ENCODE measurements around the gene CAPN14.

The CAPN14 gene

DNA sequence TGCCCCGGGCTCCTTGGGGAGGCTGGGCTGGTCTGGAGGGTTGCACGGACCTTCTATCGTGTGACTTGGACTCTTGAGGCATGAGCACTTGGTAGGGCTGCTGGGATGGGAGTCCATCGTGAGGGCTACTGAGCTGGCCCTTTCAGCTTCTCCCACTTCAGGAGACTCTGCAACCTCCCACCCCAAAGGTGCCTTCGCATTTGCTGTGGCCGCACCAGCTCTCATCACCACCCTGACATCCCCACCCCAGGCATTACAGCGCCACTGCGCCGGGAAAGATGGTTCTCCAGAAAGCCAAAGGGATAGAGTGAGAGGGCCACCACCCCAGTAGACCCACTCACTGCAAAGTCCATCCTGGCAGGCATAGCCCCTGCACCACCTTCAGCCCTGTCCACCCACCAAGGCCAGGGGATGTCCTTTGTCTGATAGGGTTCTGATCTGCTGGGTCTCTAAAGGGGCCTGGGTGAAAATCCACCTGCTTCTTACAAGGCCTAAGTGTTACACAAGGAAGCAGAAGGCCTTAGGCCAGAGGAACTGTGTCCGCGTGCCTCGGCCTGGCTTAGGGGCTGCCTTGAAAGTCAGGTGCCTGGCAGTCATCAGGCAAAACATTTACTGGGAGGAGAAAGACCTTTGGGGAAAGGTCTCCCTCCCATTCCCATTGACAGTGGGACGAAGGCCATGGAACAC lies 21.7 kb upstream of the CAPN14 start:
- no peak for TF ChIP-seq USF1 (IDR thresholded peaks at IDR 0.05)
- TF ChIP-seq YY1 (IDR thresholded peaks at IDR 0.05; ENCODE audit: low read depth) = no peak
- no peak for TF ChIP-seq CREB1 (IDR thresholded peaks at IDR 0.05; ENCODE audit: low read depth)
- no peak for TF ChIP-seq REST (IDR thresholded peaks at IDR 0.05; ENCODE audit: low read depth)
- no peak for TF ChIP-seq CEBPB (IDR thresholded peaks at IDR 0.05)
- no peak for TF ChIP-seq FOXM1 (IDR thresholded peaks at IDR 0.05; ENCODE audit: borderline replicate concordance, low read depth)
- no peak for TF ChIP-seq ZBTB7A (IDR thresholded peaks at IDR 0.05; ENCODE audit: low read depth)
- TF ChIP-seq RAD21 (IDR thresholded peaks at IDR 0.05; ENCODE audit: low read depth) = no peak
- TF ChIP-seq EGR1 (IDR thresholded peaks at IDR 0.05) = no peak
- TF ChIP-seq TEAD4 (IDR thresholded peaks at IDR 0.05) = no peak
- no peak for TF ChIP-seq MAX (IDR thresholded peaks at IDR 0.05)
- TF ChIP-seq EP300 (IDR thresholded peaks at IDR 0.05; ENCODE audit: borderline replicate concordance) = no peak
- TF ChIP-seq TCF12 (IDR thresholded peaks at IDR 0.05; ENCODE audit: low read depth) = no peak
- no peak for TF ChIP-seq NFIC (IDR thresholded peaks at IDR 0.05)
- no peak for TF ChIP-seq TAF1 (IDR thresholded peaks at IDR 0.05; ENCODE audit: low read depth)

DNA sequence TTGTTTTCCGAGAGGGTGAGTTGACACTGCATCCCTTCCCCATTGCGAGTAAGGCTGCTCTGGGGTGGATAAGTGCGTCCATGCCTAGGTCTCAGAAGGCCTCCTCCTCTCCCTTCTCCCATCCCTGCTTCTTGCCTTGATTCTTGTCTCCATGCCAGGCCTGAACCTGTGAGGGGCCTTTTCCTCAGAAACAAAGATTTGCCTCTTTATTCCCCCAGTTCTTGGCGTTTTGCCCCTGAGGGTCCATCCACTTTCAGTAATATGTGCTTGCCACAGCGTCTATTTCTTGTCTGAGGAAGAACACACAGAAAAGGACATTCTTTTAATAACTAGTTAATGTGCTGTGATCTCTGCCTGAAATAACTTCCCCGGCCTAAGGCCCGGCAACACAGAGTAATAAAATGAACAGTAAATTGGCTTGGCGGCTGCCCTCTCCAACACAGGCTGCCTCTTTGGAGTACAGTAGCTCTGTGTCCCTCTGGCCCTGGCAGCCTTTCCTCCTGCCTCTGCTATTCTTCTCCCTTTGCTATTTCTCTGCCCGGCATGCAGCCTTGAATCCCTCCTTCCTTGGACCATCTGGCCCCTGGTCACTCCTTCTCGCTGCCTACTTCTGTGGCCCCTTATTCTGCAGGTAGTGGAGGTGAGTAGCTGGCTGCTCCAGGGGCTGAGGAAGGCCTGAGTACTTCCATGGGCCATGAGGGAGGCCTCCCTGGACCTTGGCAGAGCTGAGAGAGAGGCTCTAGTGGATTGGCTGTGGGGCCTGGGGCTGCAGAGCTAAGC lies 21.0 kb upstream of the CAPN14 start:
- TF ChIP-seq TCF12 (IDR thresholded peaks at IDR 0.05; ENCODE audit: low read depth) (no peak), ZBTB7A (IDR thresholded peaks at IDR 0.05; ENCODE audit: low read depth) (no peak), FOXM1 (IDR thresholded peaks at IDR 0.05; ENCODE audit: borderline replicate concordance, low read depth) (no peak), EGR1 (IDR thresholded peaks at IDR 0.05) (no peak), YY1 (IDR thresholded peaks at IDR 0.05; ENCODE audit: low read depth) (no peak), CREB1 (IDR thresholded peaks at IDR 0.05; ENCODE audit: low read depth) (no peak)

DNA sequence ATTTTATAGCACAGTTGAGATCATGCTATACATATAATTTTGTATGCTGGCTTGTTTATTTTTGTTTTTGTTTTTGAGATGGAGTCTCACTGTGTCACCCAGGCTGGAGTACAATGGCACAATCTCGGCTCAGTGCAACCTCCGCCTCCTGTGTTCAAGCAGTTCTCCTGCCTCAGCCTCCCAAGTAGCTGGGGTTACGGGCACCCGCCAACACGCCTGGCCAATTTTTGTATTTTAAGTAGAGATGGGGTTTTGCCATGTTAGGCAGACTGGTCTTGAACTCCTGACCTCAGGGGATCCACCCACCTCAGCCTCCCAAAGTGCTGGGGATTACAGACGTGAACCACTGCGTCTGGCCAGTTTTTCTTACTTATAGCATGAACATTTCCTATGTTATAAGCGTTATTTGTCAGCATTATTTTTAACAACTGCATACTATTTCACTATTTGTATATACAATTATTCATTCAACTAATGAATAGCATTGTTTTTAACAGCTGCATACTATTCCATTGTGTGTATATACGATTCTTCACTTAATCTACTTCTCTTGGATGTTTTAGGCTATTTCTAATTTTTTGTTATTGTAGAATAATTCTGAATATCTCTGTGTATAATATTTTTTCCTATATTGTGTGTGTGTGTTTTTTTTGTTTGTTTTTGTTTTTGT lies 20.2 kb upstream of the CAPN14 start:
- no peak for TF ChIP-seq USF1 (IDR thresholded peaks at IDR 0.05)
- TF ChIP-seq NFIC (IDR thresholded peaks at IDR 0.05) = no peak
- no peak for TF ChIP-seq EGR1 (IDR thresholded peaks at IDR 0.05)
- TF ChIP-seq TCF12 (IDR thresholded peaks at IDR 0.05; ENCODE audit: low read depth) = no peak
- TF ChIP-seq MAX (IDR thresholded peaks at IDR 0.05) = no peak
- TF ChIP-seq REST (IDR thresholded peaks at IDR 0.05; ENCODE audit: low read depth) = no peak
- no peak for TF ChIP-seq EP300 (IDR thresholded peaks at IDR 0.05; ENCODE audit: borderline replicate concordance)
- no peak for TF ChIP-seq RAD21 (IDR thresholded peaks at IDR 0.05; ENCODE audit: low read depth)
- TF ChIP-seq TAF1 (IDR thresholded peaks at IDR 0.05; ENCODE audit: low read depth) = no peak
- TF ChIP-seq ZBTB7A (IDR thresholded peaks at IDR 0.05; ENCODE audit: low read depth) = no peak

- TF ChIP-seq MAX (IDR thresholded peaks at IDR 0.05) = no peak
- no peak for TF ChIP-seq YY1 (IDR thresholded peaks at IDR 0.05; ENCODE audit: low read depth)
- no peak for TF ChIP-seq USF1 (IDR thresholded peaks at IDR 0.05)
- TF ChIP-seq ZBTB7A (IDR thresholded peaks at IDR 0.05; ENCODE audit: low read depth) = no peak
- TF ChIP-seq EP300 (IDR thresholded peaks at IDR 0.05; ENCODE audit: borderline replicate concordance) = no peak
- TF ChIP-seq REST (IDR thresholded peaks at IDR 0.05; ENCODE audit: low read depth) = no peak
- TF ChIP-seq TAF1 (IDR thresholded peaks at IDR 0.05; ENCODE audit: low read depth) = no peak
- no peak for TF ChIP-seq CREB1 (IDR thresholded peaks at IDR 0.05; ENCODE audit: low read depth)
- TF ChIP-seq TEAD4 (IDR thresholded peaks at IDR 0.05) = no peak
These were observed 19.3 kb upstream of the CAPN14 start for GRCh38 chr2:31236433-31237205.

Data from Ishikawa (cell line).